Smooth muscle cell of bladder (primary cell): ENCODE results near the gene CCDC127. TPM values are rescaled to one million over a fixed set of nuclear protein-coding genes. Genes with fewer than 3 reads are reported as not detected.

Experiments used
- total RNA-seq: library from RNA; depleted of rRNA; stranded (reverse); fragments of >200 nt; gene quantifications from 2 replicates; pipeline ENCODE4 v1.2.3, GENCODE V29; 2014

The CCDC127 gene, protein sequence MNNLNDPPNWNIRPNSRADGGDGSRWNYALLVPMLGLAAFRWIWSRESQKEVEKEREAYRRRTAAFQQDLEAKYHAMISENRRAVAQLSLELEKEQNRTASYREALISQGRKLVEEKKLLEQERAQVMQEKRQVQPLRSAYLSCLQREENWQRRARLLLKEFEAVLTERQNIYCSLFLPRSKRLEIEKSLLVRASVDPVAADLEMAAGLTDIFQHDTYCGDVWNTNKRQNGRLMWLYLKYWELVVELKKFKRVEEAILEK
- total RNA-seq = 3.8 and 7.0 TPM in 2 replicates

DNA sequence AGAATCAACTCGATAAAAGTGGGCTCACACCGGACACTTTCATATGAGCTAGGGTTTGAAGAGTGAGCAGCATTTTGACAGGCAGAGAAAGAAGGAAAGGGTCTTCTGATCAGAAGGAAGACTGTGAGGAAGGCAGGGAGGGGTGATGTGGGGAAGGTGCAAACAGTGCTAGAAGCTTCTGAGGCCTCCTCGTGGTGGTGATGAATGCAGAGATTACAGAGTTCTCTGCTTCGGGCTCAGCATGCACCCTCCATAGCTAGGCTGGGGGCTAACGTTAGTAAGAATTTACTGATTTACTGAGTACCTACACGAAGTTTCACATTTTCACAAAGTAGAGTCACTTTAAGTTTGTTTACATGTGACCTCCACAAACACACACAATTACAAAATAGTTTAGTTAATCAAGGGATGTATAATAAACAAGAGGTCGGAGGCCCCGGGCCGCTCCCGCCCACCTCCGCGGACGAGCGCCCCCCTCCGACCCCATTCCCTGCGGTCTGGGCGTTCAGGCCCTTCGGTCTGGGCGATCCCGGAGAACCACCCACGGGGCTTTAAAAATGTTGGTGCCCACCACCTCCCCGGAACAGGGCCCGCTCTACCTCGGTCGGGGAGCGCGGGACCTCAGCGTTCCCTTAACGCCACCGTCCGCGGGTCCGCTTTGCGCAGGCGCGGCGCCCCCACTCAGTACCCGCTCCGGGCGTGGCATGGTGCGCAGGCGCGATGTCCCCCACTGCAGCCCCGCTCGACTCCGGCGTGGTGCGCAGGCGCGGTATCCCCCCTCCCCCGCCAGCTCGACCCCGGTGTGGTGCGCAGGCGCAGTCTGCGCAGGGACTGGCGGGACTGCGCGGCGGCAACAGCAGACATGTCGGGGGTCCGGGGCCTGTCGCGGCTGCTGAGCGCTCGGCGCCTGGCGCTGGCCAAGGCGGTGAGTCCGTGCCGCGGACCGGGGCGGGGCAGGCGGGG, at the start of gene CCDC127, which contains the start of gene SDHA:
Gene CCDC127, minus strand, starts transcription at position 660 of the 963 bp plus-strand sequence. CDS start 1,304 bp downstream, outside the sequence.
Gene SDHA, plus strand, starts transcription at position 827 of the 963 bp plus-strand sequence. Its CDS starts 36 bp downstream, at position 863.

DNA sequence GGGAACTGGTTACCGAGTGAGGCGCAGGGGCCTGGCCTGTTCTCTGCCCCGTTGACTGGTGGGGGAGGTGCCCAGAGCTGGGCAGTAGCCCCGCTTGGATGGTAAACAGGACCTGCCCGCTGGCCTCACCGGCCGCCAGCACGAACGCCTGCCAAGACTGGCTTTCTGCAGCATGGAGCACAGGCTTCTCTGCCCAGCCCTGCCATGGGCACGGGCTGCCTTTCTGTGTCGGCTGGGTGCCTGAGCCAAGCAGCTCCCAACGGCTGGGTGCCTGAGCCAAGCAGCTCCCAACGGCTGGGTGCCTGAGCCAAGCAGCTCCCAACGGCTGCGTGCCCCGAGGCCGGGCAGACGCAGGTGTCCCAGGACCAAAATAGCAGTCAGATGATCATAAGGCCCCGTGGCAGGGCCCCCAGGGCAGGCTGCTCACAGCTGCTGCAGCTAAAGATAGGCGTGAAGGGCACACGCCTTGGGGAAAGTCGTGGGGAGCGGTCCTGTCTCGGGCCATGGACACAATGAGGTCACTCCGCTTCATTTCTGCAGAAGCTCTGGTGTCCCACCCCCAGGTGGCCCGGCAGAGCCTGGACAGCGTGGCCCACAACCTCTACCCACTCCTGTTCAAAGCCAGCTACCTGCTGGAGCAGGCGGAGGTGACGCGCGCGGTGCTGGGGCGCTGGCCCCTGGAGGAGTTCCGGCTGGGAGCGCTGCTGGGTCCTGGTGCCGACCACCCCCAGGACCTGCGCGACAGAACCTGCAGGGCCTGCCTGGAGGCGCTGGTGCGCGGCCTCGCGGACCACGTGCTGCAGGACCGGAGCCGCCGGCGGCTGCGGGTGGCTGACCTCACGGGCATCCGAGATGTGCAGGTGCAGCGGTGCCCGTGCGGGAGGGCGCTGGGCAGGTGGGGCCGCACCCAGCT, 26.7 kb downstream of the CCDC127 start, which contains the start of gene LRRC14B:
Gene LRRC14B, plus strand, starts transcription at position 460 of the 913 bp plus-strand sequence. Its CDS starts 44 bp downstream, at position 504.

Other genes with a start within 250 kb of the CCDC127 start
- under 0.01 TPM in 1 of 2 replicates, not detected in the other for gene PLEKHG4B, start 126.0 kb downstream of the CCDC127 start, total RNA-seq
- not detected in 2 replicates for gene LRRC14B, start 26.7 kb downstream of the CCDC127 start, total RNA-seq
- gene SDHA, start 167 bp upstream of the CCDC127 start, total RNA-seq = 128 and 130 TPM in 2 replicates
- 149 and 167 TPM in 2 replicates for gene PDCD6, start 53.5 kb upstream of the CCDC127 start, total RNA-seq
- 21.9 and 27.0 TPM in 2 replicates for gene AHRR, start 103.6 kb upstream of the CCDC127 start, total RNA-seq
- gene EXOC3, start 225.0 kb upstream of the CCDC127 start, total RNA-seq = 41.7 and 59.0 TPM in 2 replicates